HL-60/S4 (cell line): Measurements from ENCODE around the gene VPS33B.
"Not testable (repeated sequence)": the region's sequence is repeated elsewhere in the genome, so short reads cannot be mapped to it uniquely, and the experiment has no call there.

Experiments used
- in situ Hi-C: fragments of 300-500 bp; cut with MboI; formaldehyde crosslinking; loops from 2 replicates; pipeline ENCODE4 v1.14.3; 2022; ENCODE audit warnings: low sequenced_read_pairs

The VPS33B gene

GRCh38 chr15:91032919-91033803 lies 10.8 kb upstream of the VPS33B start:
- in situ Hi-C loops, result no loop called here

- in situ Hi-C loops, result no loop called here
Observed at GRCh38 chr15:91031796-91032195, 9.4 kb upstream of the VPS33B start.

DNA sequence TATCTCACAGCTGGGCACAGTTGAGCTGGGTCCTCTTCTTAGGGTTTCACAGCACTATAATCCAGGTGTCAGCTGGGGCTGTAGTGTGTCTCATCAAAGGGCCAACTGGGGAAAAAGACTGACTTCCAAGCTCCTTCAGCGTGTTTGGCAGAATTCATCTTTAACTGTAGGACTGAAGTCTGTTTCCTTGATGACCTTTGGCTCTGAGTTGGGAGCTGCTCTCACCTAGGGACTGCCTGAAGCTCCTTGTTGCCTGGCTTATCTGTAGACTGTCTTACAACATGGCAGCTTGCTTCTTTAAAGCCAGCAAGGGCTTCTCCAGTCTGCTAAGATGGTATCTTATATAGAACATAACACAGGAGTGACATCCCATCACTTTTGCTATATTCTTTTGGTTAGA lies 5.3 kb upstream of the VPS33B start:
- in situ Hi-C loops, result no loop called here

DNA sequence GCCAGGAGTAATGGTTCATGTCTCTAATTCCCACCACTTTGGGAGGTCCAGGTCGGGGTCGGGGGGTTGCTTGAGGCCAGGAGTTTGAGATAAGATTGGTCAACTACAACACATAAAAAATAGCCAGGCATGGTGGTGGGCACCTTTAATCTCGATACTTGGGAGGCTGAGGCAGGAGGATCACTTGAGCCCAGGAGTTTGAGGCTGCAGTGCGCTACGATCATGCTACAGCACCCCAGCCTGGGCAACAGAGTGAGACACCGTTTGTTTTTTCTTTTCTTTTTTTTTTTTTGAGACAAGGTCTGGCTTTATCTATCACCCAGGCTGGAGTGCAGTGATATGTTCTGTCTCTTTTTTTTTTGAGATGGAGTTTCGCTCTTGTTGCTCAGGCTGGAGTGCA lies 1.3 kb upstream of the VPS33B start:
- in situ Hi-C loops, result no loop called here

- in situ Hi-C loops, result no loop called here
Observed at GRCh38 chr15:91022832-91023129, 387 bp upstream of the VPS33B start.

- in situ Hi-C loops, result no loop called here
Observed at GRCh38 chr15:91021516-91022074, 799 bp downstream of the VPS33B start.

- in situ Hi-C loops, result no loop called here
Observed at GRCh38 chr15:91018158-91018557, 4.2 kb downstream of the VPS33B start.

DNA sequence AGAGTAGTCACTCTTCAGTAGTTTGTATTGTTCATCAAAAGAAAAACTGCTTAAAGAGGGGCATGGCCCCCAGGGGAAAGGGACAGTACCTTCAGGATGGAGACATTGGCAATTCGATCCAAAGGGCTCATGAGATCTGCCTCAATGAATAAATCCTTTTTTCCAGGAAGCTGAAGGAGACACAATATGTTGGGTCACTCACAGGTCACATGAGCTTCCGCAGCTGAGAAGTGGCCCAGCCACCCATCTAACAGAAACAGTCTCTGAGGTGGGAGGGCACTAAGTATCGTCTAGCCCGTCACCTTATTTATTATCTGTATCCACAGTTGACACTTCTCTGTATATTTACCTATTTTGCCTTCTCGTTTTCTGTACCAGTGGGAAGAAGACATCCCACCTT lies 4.7 kb downstream of the VPS33B start:
- in situ Hi-C loops, result no loop called here

- in situ Hi-C loops, result not testable (repeated sequence)
Observed at GRCh38 chr15:91013701-91014100, 8.7 kb downstream of the VPS33B start.

- in situ Hi-C loops, result no loop called here
Observed at GRCh38 chr15:91007266-91007665, 15.1 kb downstream of the VPS33B start.

GRCh38 chr15:91001209-91001608 lies 21.2 kb downstream of the VPS33B start:
- in situ Hi-C loops, result no loop called here

- in situ Hi-C loops, result no loop called here
Observed at GRCh38 chr15:90998737-90999136, 23.7 kb downstream of the VPS33B start.

- in situ Hi-C loops, result no loop called here
Observed at GRCh38 chr15:90994417-90995311, 27.7 kb downstream of the VPS33B start, which contains the start of gene PRC1. TSS of gene PRC1 (minus strand) at chr15:90994535. CDS start at chr15:90994417, 118 bp downstream.

DNA sequence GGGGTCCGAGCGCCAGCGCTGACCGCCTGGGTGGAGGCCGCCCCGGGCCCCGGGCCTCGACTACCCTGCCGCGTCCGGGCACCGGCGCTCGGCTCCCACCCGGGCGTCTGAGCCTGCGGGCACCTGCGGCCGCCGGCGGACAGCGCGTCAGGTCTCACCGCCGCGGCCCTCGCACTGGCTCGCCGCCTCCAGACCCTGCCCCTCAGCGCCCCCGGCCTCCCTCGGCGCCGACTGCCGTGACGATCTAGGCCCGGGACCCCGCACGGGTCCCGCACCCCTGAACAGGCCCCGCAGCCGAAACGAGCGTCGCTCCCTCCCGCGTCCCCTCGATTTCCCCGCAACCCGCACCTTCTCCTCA lies 28.4 kb downstream of the VPS33B start:
- in situ Hi-C loops, result no loop called here

GRCh38 chr15:90991587-90992285 lies 30.7 kb downstream of the VPS33B start:
- in situ Hi-C loops, result no loop called here

DNA sequence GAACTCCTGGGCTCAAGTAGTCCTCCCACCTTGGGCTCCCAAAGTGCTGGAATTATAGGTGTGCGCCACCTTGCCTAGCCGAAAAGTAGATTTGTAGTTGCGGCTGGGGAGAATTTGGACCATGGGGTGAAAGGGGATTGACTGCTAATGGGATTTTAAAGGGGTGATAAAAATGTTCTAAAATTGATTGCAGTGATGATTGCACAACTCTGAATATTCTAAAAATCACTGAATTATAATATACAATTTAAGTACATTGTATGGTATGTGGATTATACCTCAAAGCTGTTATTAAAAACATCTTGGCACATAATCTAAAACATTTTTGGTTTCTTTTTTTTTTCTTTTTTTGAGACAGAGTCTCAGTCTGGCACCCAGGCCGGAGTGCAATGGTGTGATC lies 31.9 kb downstream of the VPS33B start:
- in situ Hi-C loops, result no loop called here

DNA sequence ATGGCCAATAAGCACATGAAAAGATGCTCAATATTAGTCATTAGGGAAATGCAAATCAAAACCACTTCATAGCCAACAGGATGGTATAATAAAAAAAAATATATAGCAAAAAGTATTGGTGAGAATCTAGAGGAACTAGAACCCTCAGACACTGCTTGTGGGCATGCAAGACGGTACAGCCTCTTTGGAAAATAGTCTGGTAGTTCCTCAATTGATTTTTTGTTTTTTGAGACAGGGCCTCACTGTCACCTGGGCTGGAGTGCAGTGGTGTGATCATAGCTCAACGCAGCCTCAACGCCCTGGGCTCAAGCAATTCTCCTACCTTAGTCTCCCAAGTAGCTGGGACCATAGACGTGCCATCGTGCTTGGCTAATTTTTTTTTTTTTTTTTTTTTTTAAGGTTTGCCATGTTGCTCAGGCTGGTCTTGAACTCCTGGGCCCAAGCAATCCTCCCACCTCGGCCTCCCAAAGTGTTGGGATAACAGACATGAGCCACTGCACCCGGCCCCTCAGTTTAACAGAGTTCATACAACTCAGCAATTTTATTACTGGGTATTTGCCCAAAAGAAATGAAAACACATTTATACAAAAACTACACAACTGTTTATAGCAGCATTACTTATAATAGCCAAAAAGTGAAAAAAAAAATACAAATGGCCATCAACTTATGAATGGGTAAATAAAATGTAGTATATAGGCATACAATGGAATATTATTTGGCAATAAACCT lies 33.2 kb downstream of the VPS33B start:
- in situ Hi-C loops, result no loop called here

DNA sequence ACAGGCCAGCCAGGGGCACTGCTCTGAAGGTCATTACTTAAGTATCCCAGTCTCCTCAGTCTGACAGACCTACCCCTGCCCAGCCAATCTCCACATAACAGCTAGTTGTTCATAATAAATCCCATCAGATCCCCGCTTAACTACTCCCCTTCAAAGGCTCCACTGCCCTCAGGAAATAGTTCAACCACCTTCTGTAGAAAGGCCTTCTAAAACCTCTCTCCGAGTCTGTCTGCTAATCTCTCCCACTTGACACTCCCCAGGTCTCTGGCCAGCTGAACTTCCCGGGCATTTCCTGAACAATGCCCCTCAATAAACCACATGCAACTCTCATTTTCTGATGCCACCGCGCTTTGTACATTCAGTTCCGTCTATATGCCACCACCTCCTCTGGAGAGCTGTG lies 34.1 kb downstream of the VPS33B start:
- in situ Hi-C loops, result no loop called here

DNA sequence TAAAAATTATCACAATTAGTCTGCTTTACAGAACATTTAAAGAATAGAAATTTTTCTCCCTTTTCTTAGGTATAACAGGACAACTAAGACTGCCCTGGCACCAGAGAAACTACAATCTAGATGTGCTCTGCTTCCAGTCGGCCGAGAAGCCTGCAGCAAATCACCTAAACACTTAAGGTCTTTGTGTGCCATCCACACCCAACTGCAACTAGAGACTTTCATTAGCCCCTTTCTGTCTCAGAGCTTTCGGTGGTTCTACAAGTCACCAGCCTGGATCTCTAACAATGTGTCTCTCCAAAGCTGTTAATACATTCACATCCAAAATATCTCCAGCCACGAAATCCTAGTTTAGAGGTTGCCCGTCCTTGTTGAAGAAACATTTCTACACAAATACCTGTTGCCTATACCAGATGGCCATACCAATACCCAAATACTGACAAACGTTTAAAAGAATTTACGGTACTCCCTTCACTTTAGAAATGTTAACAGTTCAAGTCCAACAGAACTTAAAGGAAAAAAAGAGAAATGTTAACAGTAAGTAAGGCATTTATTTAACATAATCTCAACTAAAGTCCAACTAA lies 34.7 kb downstream of the VPS33B start:
- in situ Hi-C loops, result no loop called here
